Smooth muscle cell (in vitro differentiated cells): ENCODE data around the gene LRP5. TPM values are rescaled to one million over a fixed set of nuclear protein-coding genes. Genes with fewer than 3 reads are reported as not detected.

Source experiments
- DNase-seq: peaks from one replicate; lab custom pipeline; 2025; ENCODE audit not compliant: unreplicated experiment; lab: John Stamatoyannopoulos, UW
- H2AFZ ChIP-seq: fragments of 200-600 bp; sonication (generic); 2 replicates; pipeline ENCODE4 v1.6.0; 2016; ENCODE audit warnings: antibody characterized with exemption, low read depth, mild to moderate bottlenecking
- H3F3A ChIP-seq: fragments of 200-600 bp; sonication (generic); 2 replicates; pipeline ENCODE4 v1.6.0; 2017; ENCODE audit warnings: antibody characterized with exemption, low read depth
- H3K27ac ChIP-seq: fragments of 200-600 bp; sonication (generic); 2 replicates; pipeline ENCODE4 v1.5.1; 2016; ENCODE audit warnings: low read depth, mild to moderate bottlenecking
- H3K27me3 ChIP-seq: fragments of 200-600 bp; sonication (generic); 2 replicates; pipeline ENCODE4 v1.6.1; 2016; ENCODE audit warnings: low read depth, mild to moderate bottlenecking
- H3K36me3 ChIP-seq: fragments of 200-600 bp; sonication (generic); 2 replicates; pipeline ENCODE4 v1.5.1; 2016; ENCODE audit warnings: low read depth
- H3K4me1 ChIP-seq: fragments of 200-600 bp; sonication (generic); 2 replicates; pipeline ENCODE4 v1.5.1; 2016; ENCODE audit warnings: low read depth
- H3K4me2 ChIP-seq: fragments of 200-600 bp; sonication (generic); 2 replicates; pipeline ENCODE4 v1.6.0; 2016; ENCODE audit warnings: mild to moderate bottlenecking
- H3K4me3 ChIP-seq: fragments of 200-600 bp; sonication (generic); 2 replicates; pipeline ENCODE4 v1.5.1; 2016; ENCODE audit warnings: mild to moderate bottlenecking
- H3K79me2 ChIP-seq: fragments of 200-600 bp; sonication (generic); 2 replicates; pipeline ENCODE4 v1.6.0; 2016; ENCODE audit warnings: low read depth, mild to moderate bottlenecking
- H3K9ac ChIP-seq: fragments of 200-600 bp; sonication (generic); 2 replicates; pipeline ENCODE4 v1.6.0; 2016; ENCODE audit warnings: low read depth
- H3K9me3 ChIP-seq: fragments of 200-600 bp; sonication (generic); replicated peaks from 2 replicates; pipeline ENCODE4 v1.5.1; 2016; ENCODE audit warnings: low read depth
- H4K20me1 ChIP-seq: fragments of 200-600 bp; sonication (generic); 2 replicates; pipeline ENCODE4 v1.6.0; 2016; ENCODE audit warnings: low read depth
- WGBS: methylation state at CpG from one replicate; pipeline ENCODE4 v1.1.7; 2016; ENCODE audit warnings: low lambda C conversion rate; 5-methylcytosine and 5-hydroxymethylcytosine counted together
- polyA plus RNA-seq: library from polyadenylated mRNA; unstranded; fragments of >200 nt; fragmentation: Nextera tagmentation; extraction: Ambion mirVana; gene quantifications from 2 replicates; pipeline ENCODE4 v1.2.1, GENCODE V29; 2016
- total RNA-seq: library from RNA; depleted of rRNA; stranded (reverse); fragments of >200 nt; gene quantifications from 2 replicates; pipeline ENCODE4 v1.2.3, GENCODE V29; 2014
- TF ChIP-seq, protein P1 (sequence below): fragments of 200-600 bp; sonication (generic); IDR thresholded peaks from 2 replicates; pipeline ENCODE4 v1.5.1; 2017; ENCODE audit warnings: borderline replicate concordance, mild to moderate bottlenecking, antibody characterized with exemption; ENCODE audit not compliant: insufficient read depth, poor library complexity, severe bottlenecking

Gene LRP5
- total and polyA plus RNA-seq, 2 experiments from 2014 or later, result 16.1 to 26.6 TPM

GRCh38 chr11:68373815-68374501, 61.6 kb downstream of the LRP5 start:
- Histone ChIP-seq H3K36me3 (no peaks in the 10 kb centered on the region), H2AFZ (peak overlapping the region; percentile 59), H3F3A (peaks cover 29% of the 10 kb centered on the region), H3K9me3 (no peaks in the 10 kb centered on the region), H3K4me2 (peak overlapping the region; percentile 79), H3K27me3 (no peaks in the 10 kb centered on the region), H3K4me1 (peaks cover 22% of the 10 kb centered on the region), H3K27ac (peak overlapping the region; percentile 86), H3K9ac (peak overlapping the region; percentile 49), H3K79me2 (no peaks in the 10 kb centered on the region), H3K4me3 (peak overlapping the region; percentile 23), H4K20me1 (no peaks in the 10 kb centered on the region)
- 14% methylated on average over 33 of the region's 33 CpGs for WGBS
- TF ChIP-seq, protein P1, sequence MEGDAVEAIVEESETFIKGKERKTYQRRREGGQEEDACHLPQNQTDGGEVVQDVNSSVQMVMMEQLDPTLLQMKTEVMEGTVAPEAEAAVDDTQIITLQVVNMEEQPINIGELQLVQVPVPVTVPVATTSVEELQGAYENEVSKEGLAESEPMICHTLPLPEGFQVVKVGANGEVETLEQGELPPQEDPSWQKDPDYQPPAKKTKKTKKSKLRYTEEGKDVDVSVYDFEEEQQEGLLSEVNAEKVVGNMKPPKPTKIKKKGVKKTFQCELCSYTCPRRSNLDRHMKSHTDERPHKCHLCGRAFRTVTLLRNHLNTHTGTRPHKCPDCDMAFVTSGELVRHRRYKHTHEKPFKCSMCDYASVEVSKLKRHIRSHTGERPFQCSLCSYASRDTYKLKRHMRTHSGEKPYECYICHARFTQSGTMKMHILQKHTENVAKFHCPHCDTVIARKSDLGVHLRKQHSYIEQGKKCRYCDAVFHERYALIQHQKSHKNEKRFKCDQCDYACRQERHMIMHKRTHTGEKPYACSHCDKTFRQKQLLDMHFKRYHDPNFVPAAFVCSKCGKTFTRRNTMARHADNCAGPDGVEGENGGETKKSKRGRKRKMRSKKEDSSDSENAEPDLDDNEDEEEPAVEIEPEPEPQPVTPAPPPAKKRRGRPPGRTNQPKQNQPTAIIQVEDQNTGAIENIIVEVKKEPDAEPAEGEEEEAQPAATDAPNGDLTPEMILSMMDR, result no peak
- peak; percentile 45 for DNase-seq

GRCh38 chr11:68374531-68374930, 62.1 kb downstream of the LRP5 start:
- Histone ChIP-seq H3K4me1 (peaks cover 22% of the 10 kb centered on the region), H3K27ac (peak overlapping the region; percentile 86), H3K36me3 (no peaks in the 10 kb centered on the region), H3F3A (peaks cover 24% of the 10 kb centered on the region), H3K9me3 (no peaks in the 10 kb centered on the region), H3K4me3 (no peak overlapping the region), H2AFZ (no peak overlapping the region), H3K4me2 (peak overlapping the region; percentile 79), H4K20me1 (no peaks in the 10 kb centered on the region), H3K27me3 (no peaks in the 10 kb centered on the region), H3K79me2 (no peaks in the 10 kb centered on the region), H3K9ac (peak overlapping the region; percentile 49)
- DNase-seq, result no peak
- TF ChIP-seq, protein P1, result no peak
- WGBS, result 44% methylated on average over 12 of the region's 12 CpGs

DNA sequence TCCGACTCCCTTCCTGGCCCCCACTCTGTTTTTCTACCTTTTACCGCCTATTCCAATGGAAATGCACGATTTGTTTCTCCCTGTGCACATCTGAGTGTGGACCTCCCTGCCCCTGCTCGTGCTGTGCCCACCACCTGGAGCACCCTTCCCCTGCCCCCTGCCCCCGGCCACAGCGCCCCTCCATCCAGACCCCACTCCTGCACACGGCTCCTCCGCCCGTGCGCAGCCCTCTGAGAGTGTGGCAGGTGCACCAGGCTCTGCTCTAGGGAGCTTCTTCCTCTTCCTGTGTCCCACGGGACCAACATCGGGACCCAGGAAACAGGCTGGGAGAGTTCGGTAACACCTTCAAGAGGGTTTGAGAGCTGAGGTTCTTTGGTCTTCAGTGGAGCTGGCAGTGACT, 62.9 kb downstream of the LRP5 start:
- Histone ChIP-seq H3K4me1 (peaks cover 17% of the 10 kb centered on the region), H3K4me3 (no peak overlapping the region), H3K9me3 (no peaks in the 10 kb centered on the region), H3F3A (peaks cover 16% of the 10 kb centered on the region), H3K27me3 (no peaks in the 10 kb centered on the region), H3K4me2 (no peak overlapping the region), H4K20me1 (no peaks in the 10 kb centered on the region), H3K27ac (no peak overlapping the region), H3K36me3 (no peaks in the 10 kb centered on the region), H3K79me2 (no peaks in the 10 kb centered on the region), H3K9ac (no peak overlapping the region), H2AFZ (no peak overlapping the region)
- TF ChIP-seq, protein P1, result no peak
- DNase-seq, result no peak
- WGBS, result 92% methylated on average over 10 of the region's 13 CpGs

DNA sequence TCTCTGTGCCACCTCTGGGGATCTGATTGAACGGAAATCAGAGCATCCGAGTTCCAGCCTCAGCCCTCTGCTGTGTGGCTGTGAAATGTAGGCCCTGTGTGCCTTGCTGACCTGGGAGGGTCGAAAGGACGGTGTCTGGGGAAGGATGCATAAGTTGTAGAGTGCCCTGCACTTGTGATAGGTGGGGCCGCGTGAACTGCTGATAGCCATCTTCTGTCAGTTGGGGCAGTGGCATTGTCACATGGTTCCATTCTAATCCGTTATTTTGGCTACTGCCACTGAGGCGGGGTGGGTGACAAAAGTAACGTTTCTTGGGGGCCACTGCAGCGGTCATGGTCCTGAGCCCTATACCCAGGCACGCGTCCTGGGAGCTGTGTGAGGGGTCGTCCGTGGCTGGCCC, 63.4 kb downstream of the LRP5 start:
- H3K27ac ChIP-seq, result no peak overlapping the region
- H3K9ac ChIP-seq, result no peak overlapping the region
- no peaks in the 10 kb centered on the region for H3K9me3 ChIP-seq
- no peaks in the 10 kb centered on the region for H3K27me3 ChIP-seq
- H3K4me3 ChIP-seq, result no peak overlapping the region
- no peaks in the 10 kb centered on the region for H3K36me3 ChIP-seq
- TF ChIP-seq, protein P1, result no peak
- peaks cover 13% of the 10 kb centered on the region for H3K4me1 ChIP-seq
- no peaks in the 10 kb centered on the region for H3K79me2 ChIP-seq
- no peak overlapping the region for H2AFZ ChIP-seq
- no peaks in the 10 kb centered on the region for H4K20me1 ChIP-seq
- DNase-seq, result no peak
- 96% methylated on average over 14 of the region's 14 CpGs for WGBS
- peaks cover 13% of the 10 kb centered on the region for H3F3A ChIP-seq
- no peak overlapping the region for H3K4me2 ChIP-seq
